WTC11 (cell line): ENCODE results near the gene ZKSCAN1. TPM values are rescaled to one million over a fixed set of nuclear protein-coding genes. Genes with fewer than 3 reads are reported as not detected.
"Not testable (repeated sequence)": the region's sequence is repeated elsewhere in the genome, so short reads cannot be mapped to it uniquely, and the experiment has no call there.

Experiments
- ATAC-seq: fragments of 200-7000 bp; cut with Tn5 transposase; 2 replicates; pipeline ENCODE4 v1.10.0; 2021; ENCODE audit warnings: mild to moderate bottlenecking, moderate library complexity
- CTCF ChIA-PET: fragments of 300-600 bp; sonication (Branson Sonifier 250); formaldehyde crosslinking; loops from one replicate; lab custom pipeline; 2021; ENCODE audit warnings: antibody characterized with exemption; lab: Charles Lee
- POLR2A ChIA-PET: fragments of 350-600 bp; sonication (Branson Sonifier 250); formaldehyde crosslinking; loops from one replicate; lab custom pipeline; 2021; ENCODE audit warnings: antibody characterized with exemption; lab: Charles Lee
- DNase-seq: peaks from one replicate; pipeline ENCODE4 v3.0.0; 2021; ENCODE audit warnings: low spot score
- H3K27ac Mint-ChIP-seq: 2 replicates; pipeline ENCODE4 v1.8.0; 2021; ENCODE audit warnings: mixed read lengths
- H3K27me3 Mint-ChIP-seq: 2 replicates; pipeline ENCODE4 v1.8.0; 2021; ENCODE audit warnings: low read depth, mild to moderate bottlenecking, moderate library complexity, mixed read lengths
- H3K36me3 Mint-ChIP-seq: 2 replicates; pipeline ENCODE4 v1.8.0; 2021; ENCODE audit warnings: mixed read lengths
- H3K4me1 Mint-ChIP-seq: 2 replicates; pipeline ENCODE4 v1.8.0; 2022; ENCODE audit warnings: mixed read lengths
- H3K4me3 Mint-ChIP-seq: 2 replicates; pipeline ENCODE4 v1.8.0; 2021; ENCODE audit warnings: mild to moderate bottlenecking, moderate library complexity, mixed read lengths
- H3K9me3 Mint-ChIP-seq: 2 replicates; pipeline ENCODE4 v1.8.0; 2021; ENCODE audit warnings: mixed read lengths
- CBFB ChIP-seq: sonication (generic); formaldehyde crosslinking; IDR thresholded peaks from 2 replicates; pipeline ENCODE4 v1.8.1; 2022; ENCODE audit warnings: mild to moderate bottlenecking, low read depth, missing genetic modification reagents
- CREB1 ChIP-seq: sonication (generic); formaldehyde crosslinking; IDR thresholded peaks from 2 replicates; pipeline ENCODE4 v1.8.0; 2023; ENCODE audit warnings: mild to moderate bottlenecking, missing genetic modification reagents
- ETV6 ChIP-seq: sonication (generic); formaldehyde crosslinking; IDR thresholded peaks from 2 replicates; pipeline ENCODE4 v1.8.1; 2022; ENCODE audit warnings: mild to moderate bottlenecking, missing genetic modification reagents
- FOXJ3 ChIP-seq: sonication (generic); formaldehyde crosslinking; IDR thresholded peaks from 2 replicates; pipeline ENCODE4 v1.9.0; 2021; ENCODE audit warnings: missing genetic modification reagents, mild to moderate bottlenecking, borderline replicate concordance
- FOXP1 ChIP-seq: sonication (generic); formaldehyde crosslinking; IDR thresholded peaks from 2 replicates; pipeline ENCODE4 v1.8.0; 2022; ENCODE audit warnings: missing genetic modification reagents, mild to moderate bottlenecking, moderate library complexity, borderline replicate concordance
- JUN ChIP-seq: sonication (generic); formaldehyde crosslinking; IDR thresholded peaks from 2 replicates; pipeline ENCODE4 v1.8.0; 2023; ENCODE audit warnings: mild to moderate bottlenecking, missing genetic modification reagents
- MYBL2 ChIP-seq: sonication (generic); formaldehyde crosslinking; IDR thresholded peaks from 2 replicates; pipeline ENCODE4 v1.8.1; 2023; ENCODE audit warnings: mild to moderate bottlenecking, moderate library complexity, missing genetic modification reagents
- NFYB ChIP-seq: sonication (generic); formaldehyde crosslinking; conservative IDR thresholded peaks from 2 replicates; pipeline ENCODE4 v1.8.0; 2022; ENCODE audit warnings: low read depth, missing genetic modification reagents
- NR2C2 ChIP-seq: sonication (generic); formaldehyde crosslinking; IDR thresholded peaks from 2 replicates; pipeline ENCODE4 v1.8.0; 2022; ENCODE audit warnings: mild to moderate bottlenecking, missing genetic modification reagents
- RELA ChIP-seq: sonication (generic); formaldehyde crosslinking; IDR thresholded peaks from 2 replicates; pipeline ENCODE4 v1.8.1; 2022; ENCODE audit warnings: missing genetic modification reagents, mild to moderate bottlenecking, borderline replicate concordance
- RORB ChIP-seq: fragments of 250-450 bp; sonication (Bioruptor Pico); IDR thresholded peaks from 2 replicates; pipeline ENCODE4 v1.9.0; 2021; ENCODE audit warnings: mild to moderate bottlenecking
- SP1 ChIP-seq: sonication (generic); formaldehyde crosslinking; conservative IDR thresholded peaks from 2 replicates; pipeline ENCODE4 v1.8.1; 2022; ENCODE audit warnings: missing genetic modification reagents
- TCF7 ChIP-seq: sonication (generic); formaldehyde crosslinking; IDR thresholded peaks from 2 replicates; pipeline ENCODE4 v1.8.0; 2022; ENCODE audit warnings: mild to moderate bottlenecking, low read depth, missing genetic modification reagents, moderate library complexity
- TEAD4 ChIP-seq: sonication (generic); formaldehyde crosslinking; IDR thresholded peaks from 2 replicates; pipeline ENCODE4 v1.8.0; 2022; ENCODE audit warnings: mild to moderate bottlenecking, missing genetic modification reagents
- ZNF232 ChIP-seq: sonication (generic); formaldehyde crosslinking; IDR thresholded peaks from 2 replicates; pipeline ENCODE4 v1.8.0; 2022; ENCODE audit warnings: mild to moderate bottlenecking, missing genetic modification reagents
- ZNF317 ChIP-seq: sonication (generic); formaldehyde crosslinking; IDR thresholded peaks from 2 replicates; pipeline ENCODE4 v1.8.1; 2023; ENCODE audit warnings: low read depth, mild to moderate bottlenecking, moderate library complexity, missing genetic modification reagents, borderline replicate concordance
- ZNF423 ChIP-seq: fragments of 250-450 bp; sonication (Bioruptor Pico); IDR thresholded peaks from 2 replicates; pipeline ENCODE4 v2.1.2; 2022; ENCODE audit warnings: mild to moderate bottlenecking, moderate library complexity
- total RNA-seq: library from RNA; stranded (reverse); gene quantifications from 3 replicates; pipeline ENCODE4 v1.2.3, GENCODE V29; 2021
- TF ChIP-seq, protein P1 (sequence below): sonication (generic); formaldehyde crosslinking; IDR thresholded peaks from 2 replicates; pipeline ENCODE4 v1.8.0; 2023; ENCODE audit warnings: missing genetic modification reagents, mild to moderate bottlenecking, borderline replicate concordance
- TF ChIP-seq, protein P2 (sequence below): fragments of 200-600 bp; IDR thresholded peaks from 2 replicates; pipeline ENCODE4 v1.8.0; 2022; ENCODE audit warnings: antibody characterized with exemption
- TF ChIP-seq, protein P3 (sequence below): sonication (generic); formaldehyde crosslinking; IDR thresholded peaks from 2 replicates; pipeline ENCODE4 v1.8.1; 2022; ENCODE audit warnings: low read depth, missing genetic modification reagents, borderline replicate concordance
- TF ChIP-seq, protein P4 (sequence below): sonication (generic); formaldehyde crosslinking; IDR thresholded peaks from 2 replicates; pipeline ENCODE4 v1.8.0; 2023; ENCODE audit warnings: mild to moderate bottlenecking, missing genetic modification reagents

Gene ZKSCAN1
- total RNA-seq, 1 experiment from 2014 or later = 46.6 TPM

DNA sequence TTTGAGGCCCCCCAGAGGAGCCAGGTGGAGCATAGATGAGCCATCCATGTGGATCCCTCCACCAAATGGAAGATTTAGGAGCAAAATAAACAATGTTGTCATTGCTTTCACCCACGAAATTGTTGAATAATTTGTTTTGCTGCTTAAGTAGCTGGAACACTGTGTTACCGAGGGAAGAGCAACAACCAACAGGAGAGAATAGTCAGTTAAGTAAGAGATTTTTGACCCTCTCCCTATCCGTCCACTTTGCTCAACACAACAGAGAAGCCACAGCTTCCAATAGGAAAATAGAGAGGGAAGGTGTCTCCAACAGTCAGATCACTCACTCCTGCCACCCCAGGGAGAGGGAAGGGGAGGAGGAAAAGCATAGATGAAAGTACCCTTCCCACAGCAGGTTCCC, 3.9 kb upstream of the ZKSCAN1 start (continued):
- TF ChIP-seq RELA (CRISPR knock-in tag) = no peak

DNA sequence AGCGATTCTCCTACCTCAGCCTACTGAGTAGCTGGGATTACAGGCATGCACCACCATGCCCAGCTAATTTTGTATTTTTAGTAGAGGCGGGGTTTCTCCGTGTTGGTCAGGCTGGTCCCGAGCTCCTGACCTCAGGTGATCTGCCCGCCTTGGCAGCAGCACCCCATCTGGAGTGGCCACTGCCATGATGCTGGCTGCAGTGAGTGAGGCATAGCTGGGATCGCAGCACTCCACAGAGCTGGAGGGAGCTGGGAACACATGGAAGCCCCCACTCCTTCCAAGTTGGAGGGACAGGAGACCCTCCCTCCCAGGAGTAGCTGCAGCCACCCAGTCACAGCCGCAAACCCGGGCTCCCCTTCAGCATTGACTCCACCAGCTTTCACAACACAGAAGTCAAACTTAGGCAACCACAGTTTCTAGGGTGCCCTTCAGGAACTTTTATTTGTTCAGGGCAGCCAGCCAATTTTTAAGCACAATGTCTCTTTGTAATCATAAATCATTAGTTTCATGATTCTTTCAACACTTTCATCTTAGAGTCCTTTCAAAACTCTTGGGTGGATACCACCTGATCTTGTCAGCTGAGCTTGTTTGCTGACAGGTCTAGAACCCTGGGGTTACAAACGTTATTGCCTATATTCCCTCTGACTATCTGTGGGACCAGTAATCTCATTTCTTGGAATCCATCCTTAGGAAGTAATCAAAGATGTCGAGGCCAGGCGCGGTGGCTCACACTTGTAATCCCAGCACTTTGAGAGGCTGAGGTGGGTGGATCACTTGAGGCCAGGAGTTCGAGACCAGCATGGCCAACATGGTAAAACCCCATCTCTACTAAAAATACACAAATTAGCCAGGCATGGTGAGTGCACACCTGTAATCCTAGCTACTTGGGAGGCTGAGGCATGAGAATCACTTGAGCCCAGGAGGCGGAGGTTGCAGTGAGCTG, 2.7 kb upstream of the ZKSCAN1 start:
- DNase-seq, POLR2A ChIA-PET, H3K36me3 Mint-ChIP-seq, H3K4me3 Mint-ChIP-seq, H3K27me3 Mint-ChIP-seq, H3K9me3 Mint-ChIP-seq, H3K27ac Mint-ChIP-seq, ATAC-seq, CTCF ChIA-PET: not testable (repeated sequence)
- H3K4me1 Mint-ChIP-seq = peaks cover 17% of the 10 kb centered on the region

DNA sequence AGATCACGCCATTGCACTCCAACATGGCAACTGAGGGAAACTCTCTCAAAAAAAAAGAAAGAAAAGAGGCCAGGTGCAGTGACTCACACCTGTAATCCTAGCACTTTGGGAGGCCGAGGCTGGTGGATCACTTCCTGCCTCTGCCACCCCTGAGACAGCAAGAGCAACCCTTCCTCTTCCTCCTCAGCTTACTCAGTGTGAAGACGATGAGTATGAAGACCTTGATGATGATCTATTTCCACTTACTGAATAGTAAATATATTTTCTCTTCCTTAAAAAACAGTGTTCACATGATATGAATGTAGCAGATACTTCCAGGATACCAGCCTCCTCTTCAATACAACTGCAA, 2.1 kb upstream of the ZKSCAN1 start:
- peaks cover 17% of the 10 kb centered on the region for H3K4me1 Mint-ChIP-seq
- CTCF ChIA-PET = no interaction called here

DNA sequence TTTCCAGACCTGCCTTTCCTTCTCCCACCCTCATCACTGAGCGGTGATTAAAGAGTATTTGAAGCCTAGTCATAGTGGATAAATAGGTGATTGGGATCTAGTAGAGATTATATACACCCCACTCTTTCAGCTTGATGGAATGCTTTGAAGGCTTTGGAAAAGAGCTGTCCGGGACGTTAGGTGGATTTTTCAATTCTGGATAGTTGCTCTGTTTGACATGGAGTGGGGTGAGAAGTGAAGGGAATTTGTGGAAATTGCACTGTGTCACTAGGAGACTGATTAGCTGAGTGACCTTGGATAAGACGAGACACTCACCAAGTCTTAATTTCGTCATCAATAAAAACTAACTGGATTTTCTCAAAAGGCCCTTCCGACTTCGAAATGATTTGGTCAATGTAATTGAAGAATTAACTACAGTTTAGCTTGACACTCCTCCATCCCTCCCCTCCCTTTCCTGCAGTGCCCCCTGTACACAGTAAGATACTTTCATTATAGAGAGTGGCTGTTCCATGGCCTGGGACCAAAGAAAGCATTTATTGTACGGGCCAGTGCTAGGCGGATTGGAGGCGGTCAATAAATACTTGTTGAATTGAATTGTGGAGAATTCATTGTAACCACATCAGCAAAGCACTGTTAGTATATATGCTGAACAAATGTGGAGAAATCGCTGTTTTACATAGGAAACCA, 962 bp downstream of the ZKSCAN1 start:
- peaks cover 2% of the 10 kb centered on the region for H3K27me3 Mint-ChIP-seq
- POLR2A ChIA-PET = interaction anchor here (0.5 to 1.4 kb wide), 2 partner anchors 33 to 475 kb away, joined by 3 read pairs; partner anchors contain the start of gene ZSCAN21
- ATAC-seq (no peak), DNase-seq (no peak)
- peaks cover 24% of the 10 kb centered on the region for H3K4me1 Mint-ChIP-seq
- CTCF ChIA-PET = interaction anchor here (0.9 to 1.6 kb wide), 2 partner anchors 25 to 103 kb away, joined by 3 to 5 read pairs; no protein-coding TSS in a partner anchor
- H3K9me3 Mint-ChIP-seq = no peaks in the 10 kb centered on the region
- peak overlapping the region; percentile 90 for H3K4me3 Mint-ChIP-seq
- peak overlapping the region; percentile 95 for H3K27ac Mint-ChIP-seq
- H3K36me3 Mint-ChIP-seq = peaks cover 3% of the 10 kb centered on the region; the same call in 1 of the 2 replicates
- TF ChIP-seq RORB (CRISPR knock-in tag) (no peak), ZNF232 (CRISPR knock-in tag) (no peak), RELA (CRISPR knock-in tag) (no peak), ZNF423 (CRISPR knock-in tag) (no peak), TEAD4 (CRISPR knock-in tag) (no peak), JUN (CRISPR knock-in tag) (no peak), SP1 (CRISPR knock-in tag) (no peak), NFYB (no peak), FOXJ3 (CRISPR knock-in tag) (no peak)
- TF ChIP-seq, protein P1, sequence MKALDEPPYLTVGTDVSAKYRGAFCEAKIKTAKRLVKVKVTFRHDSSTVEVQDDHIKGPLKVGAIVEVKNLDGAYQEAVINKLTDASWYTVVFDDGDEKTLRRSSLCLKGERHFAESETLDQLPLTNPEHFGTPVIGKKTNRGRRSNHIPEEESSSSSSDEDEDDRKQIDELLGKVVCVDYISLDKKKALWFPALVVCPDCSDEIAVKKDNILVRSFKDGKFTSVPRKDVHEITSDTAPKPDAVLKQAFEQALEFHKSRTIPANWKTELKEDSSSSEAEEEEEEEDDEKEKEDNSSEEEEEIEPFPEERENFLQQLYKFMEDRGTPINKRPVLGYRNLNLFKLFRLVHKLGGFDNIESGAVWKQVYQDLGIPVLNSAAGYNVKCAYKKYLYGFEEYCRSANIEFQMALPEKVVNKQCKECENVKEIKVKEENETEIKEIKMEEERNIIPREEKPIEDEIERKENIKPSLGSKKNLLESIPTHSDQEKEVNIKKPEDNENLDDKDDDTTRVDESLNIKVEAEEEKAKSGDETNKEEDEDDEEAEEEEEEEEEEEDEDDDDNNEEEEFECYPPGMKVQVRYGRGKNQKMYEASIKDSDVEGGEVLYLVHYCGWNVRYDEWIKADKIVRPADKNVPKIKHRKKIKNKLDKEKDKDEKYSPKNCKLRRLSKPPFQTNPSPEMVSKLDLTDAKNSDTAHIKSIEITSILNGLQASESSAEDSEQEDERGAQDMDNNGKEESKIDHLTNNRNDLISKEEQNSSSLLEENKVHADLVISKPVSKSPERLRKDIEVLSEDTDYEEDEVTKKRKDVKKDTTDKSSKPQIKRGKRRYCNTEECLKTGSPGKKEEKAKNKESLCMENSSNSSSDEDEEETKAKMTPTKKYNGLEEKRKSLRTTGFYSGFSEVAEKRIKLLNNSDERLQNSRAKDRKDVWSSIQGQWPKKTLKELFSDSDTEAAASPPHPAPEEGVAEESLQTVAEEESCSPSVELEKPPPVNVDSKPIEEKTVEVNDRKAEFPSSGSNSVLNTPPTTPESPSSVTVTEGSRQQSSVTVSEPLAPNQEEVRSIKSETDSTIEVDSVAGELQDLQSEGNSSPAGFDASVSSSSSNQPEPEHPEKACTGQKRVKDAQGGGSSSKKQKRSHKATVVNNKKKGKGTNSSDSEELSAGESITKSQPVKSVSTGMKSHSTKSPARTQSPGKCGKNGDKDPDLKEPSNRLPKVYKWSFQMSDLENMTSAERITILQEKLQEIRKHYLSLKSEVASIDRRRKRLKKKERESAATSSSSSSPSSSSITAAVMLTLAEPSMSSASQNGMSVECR (CRISPR knock-in tag) = no peak
- TF ChIP-seq, protein P2, sequence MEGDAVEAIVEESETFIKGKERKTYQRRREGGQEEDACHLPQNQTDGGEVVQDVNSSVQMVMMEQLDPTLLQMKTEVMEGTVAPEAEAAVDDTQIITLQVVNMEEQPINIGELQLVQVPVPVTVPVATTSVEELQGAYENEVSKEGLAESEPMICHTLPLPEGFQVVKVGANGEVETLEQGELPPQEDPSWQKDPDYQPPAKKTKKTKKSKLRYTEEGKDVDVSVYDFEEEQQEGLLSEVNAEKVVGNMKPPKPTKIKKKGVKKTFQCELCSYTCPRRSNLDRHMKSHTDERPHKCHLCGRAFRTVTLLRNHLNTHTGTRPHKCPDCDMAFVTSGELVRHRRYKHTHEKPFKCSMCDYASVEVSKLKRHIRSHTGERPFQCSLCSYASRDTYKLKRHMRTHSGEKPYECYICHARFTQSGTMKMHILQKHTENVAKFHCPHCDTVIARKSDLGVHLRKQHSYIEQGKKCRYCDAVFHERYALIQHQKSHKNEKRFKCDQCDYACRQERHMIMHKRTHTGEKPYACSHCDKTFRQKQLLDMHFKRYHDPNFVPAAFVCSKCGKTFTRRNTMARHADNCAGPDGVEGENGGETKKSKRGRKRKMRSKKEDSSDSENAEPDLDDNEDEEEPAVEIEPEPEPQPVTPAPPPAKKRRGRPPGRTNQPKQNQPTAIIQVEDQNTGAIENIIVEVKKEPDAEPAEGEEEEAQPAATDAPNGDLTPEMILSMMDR = no peak

More for the DNA sequence above, 2.1 kb upstream of the ZKSCAN1 start:
- POLR2A ChIA-PET = no interaction called here
- no peak overlapping the region for H3K27ac Mint-ChIP-seq
- peaks cover 5% of the 10 kb centered on the region for H3K27me3 Mint-ChIP-seq
- H3K36me3 Mint-ChIP-seq = peaks cover 3% of the 10 kb centered on the region; the same call in 1 of the 2 replicates
- TF ChIP-seq, protein P3, sequence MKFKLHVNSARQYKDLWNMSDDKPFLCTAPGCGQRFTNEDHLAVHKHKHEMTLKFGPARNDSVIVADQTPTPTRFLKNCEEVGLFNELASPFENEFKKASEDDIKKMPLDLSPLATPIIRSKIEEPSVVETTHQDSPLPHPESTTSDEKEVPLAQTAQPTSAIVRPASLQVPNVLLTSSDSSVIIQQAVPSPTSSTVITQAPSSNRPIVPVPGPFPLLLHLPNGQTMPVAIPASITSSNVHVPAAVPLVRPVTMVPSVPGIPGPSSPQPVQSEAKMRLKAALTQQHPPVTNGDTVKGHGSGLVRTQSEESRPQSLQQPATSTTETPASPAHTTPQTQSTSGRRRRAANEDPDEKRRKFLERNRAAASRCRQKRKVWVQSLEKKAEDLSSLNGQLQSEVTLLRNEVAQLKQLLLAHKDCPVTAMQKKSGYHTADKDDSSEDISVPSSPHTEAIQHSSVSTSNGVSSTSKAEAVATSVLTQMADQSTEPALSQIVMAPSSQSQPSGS (CRISPR knock-in tag) = no peak
- TF ChIP-seq CBFB = no peak
- no peak for TF ChIP-seq NR2C2 (CRISPR knock-in tag)
- TF ChIP-seq MYBL2 (CRISPR knock-in tag) = no peak
- no peak for TF ChIP-seq ETV6 (CRISPR knock-in tag)
- no peak for TF ChIP-seq CREB1 (CRISPR knock-in tag)
- no peak for TF ChIP-seq RELA (CRISPR knock-in tag)
- TF ChIP-seq, protein P4, sequence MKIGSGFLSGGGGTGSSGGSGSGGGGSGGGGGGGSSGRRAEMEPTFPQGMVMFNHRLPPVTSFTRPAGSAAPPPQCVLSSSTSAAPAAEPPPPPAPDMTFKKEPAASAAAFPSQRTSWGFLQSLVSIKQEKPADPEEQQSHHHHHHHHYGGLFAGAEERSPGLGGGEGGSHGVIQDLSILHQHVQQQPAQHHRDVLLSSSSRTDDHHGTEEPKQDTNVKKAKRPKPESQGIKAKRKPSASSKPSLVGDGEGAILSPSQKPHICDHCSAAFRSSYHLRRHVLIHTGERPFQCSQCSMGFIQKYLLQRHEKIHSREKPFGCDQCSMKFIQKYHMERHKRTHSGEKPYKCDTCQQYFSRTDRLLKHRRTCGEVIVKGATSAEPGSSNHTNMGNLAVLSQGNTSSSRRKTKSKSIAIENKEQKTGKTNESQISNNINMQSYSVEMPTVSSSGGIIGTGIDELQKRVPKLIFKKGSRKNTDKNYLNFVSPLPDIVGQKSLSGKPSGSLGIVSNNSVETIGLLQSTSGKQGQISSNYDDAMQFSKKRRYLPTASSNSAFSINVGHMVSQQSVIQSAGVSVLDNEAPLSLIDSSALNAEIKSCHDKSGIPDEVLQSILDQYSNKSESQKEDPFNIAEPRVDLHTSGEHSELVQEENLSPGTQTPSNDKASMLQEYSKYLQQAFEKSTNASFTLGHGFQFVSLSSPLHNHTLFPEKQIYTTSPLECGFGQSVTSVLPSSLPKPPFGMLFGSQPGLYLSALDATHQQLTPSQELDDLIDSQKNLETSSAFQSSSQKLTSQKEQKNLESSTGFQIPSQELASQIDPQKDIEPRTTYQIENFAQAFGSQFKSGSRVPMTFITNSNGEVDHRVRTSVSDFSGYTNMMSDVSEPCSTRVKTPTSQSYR (CRISPR knock-in tag) = no peak
- no peak for TF ChIP-seq ZNF317
- TF ChIP-seq TCF7 (CRISPR knock-in tag) = no peak
- TF ChIP-seq FOXP1 (CRISPR knock-in tag) = no peak
- ATAC-seq = no peak
- H3K9me3 Mint-ChIP-seq = no peaks in the 10 kb centered on the region
- DNase-seq = no peak
- H3K4me3 Mint-ChIP-seq = no peak overlapping the region
